Small intestine (tissue), 16 donors: Measurements from ENCODE around the gene MAN1C1. TPM values are rescaled to one million over a fixed set of nuclear protein-coding genes. Genes with fewer than 3 reads are reported as not detected.

Experiments used
- DNase-seq, 2 donors: peaks; one replicate each; pipeline versions ENCODE4 v3.0.0 to v3.0.0-alpha.2; 2013
- FAIRE-seq: peaks from 2 replicates; lab custom pipeline; 2012; peaks lifted over from hg19 to GRCh38; lab: Jason Lieb, UNC
- H3K27ac ChIP-seq, 3 donors: one replicate each; pipeline ENCODE4 v1.5.1; 2013; ENCODE audit warnings: low read length in 2 of 3, mild to moderate bottlenecking in 2 of 3, control low read depth in 1 of 3, inconsistent platforms in 1 of 3, low read depth in 1 of 3, moderate library complexity in 1 of 3
- H3K27me3 ChIP-seq, 3 donors: one replicate each; pipeline ENCODE4 v1.6.1; 2013; ENCODE audit warnings: low read length in 3 of 3, inconsistent platforms in 1 of 3; ENCODE audit not compliant: control insufficient read depth in 3 of 3, insufficient read depth in 3 of 3
- H3K36me3 ChIP-seq, 3 donors: one replicate each; pipeline ENCODE4 v1.6.1; 2013; ENCODE audit warnings: low read length in 3 of 3, inconsistent platforms in 1 of 3, low read depth in 1 of 3, mild to moderate bottlenecking in 1 of 3, moderate library complexity in 1 of 3; ENCODE audit not compliant: control insufficient read depth in 3 of 3, insufficient read depth in 2 of 3
- H3K4me1 ChIP-seq, 3 donors: one replicate each; pipeline ENCODE4 v1.6.1; 2013; ENCODE audit warnings: low read length in 2 of 3, inconsistent platforms in 1 of 3, low read depth in 1 of 3, mild to moderate bottlenecking in 1 of 3, moderate library complexity in 1 of 3; ENCODE audit not compliant: control insufficient read depth in 3 of 3, insufficient read depth in 2 of 3
- H3K4me3 ChIP-seq, 3 donors: one replicate each; pipeline ENCODE4 v1.5.1; 2013; ENCODE audit warnings: low read length in 3 of 3, control low read depth in 1 of 3, inconsistent platforms in 1 of 3, low read depth in 1 of 3, mild to moderate bottlenecking in 1 of 3, moderate library complexity in 1 of 3
- H3K9me3 ChIP-seq, 2 donors: one replicate each; pipeline ENCODE4 v1.6.1; 2013; ENCODE audit warnings: low read depth in 1 of 2, low read length in 1 of 2; ENCODE audit not compliant: control insufficient read depth in 2 of 2, insufficient read depth in 1 of 2
- WGBS, 3 donors: extraction: QIAGEN DNeasy Blood & Tissue Kit; methylation state at CpG; one replicate each; pipeline ENCODE4 v1.1.7; 2013; 5-methylcytosine and 5-hydroxymethylcytosine counted together
- long read RNA-seq, 10 donors: transcript quantifications; one replicate each; lab custom pipeline, GENCODE V29; 2026
- polyA plus RNA-seq, 4 donors: library from polyadenylated mRNA; stranded (reverse) in 3 of 4; unstranded in 1 of 4; fragments of 200-250 nt in 3 of 4; fragments of 120-200 nt in 1 of 4; gene quantifications; one replicate each; pipeline versions ENCODE4 v1.2.1 to v1.2.3, GENCODE V29; 2013
- donor health status: healthy with polysubstance abuse.
- donor health status: control.
- donor health status: control.
- donor health status: Bipolar disorder and iron deficiency.
- donor health status: healthy.

The MAN1C1 gene
- polyA plus RNA-seq, result 10 to 100 TPM in 1 of 4 donors, 1 to 10 TPM in 2, under 1 TPM in 1; 0.67 to 12.1 (median 3.4) TPM
- long read RNA-seq, donor 1, result 0 reads
- long read RNA-seq, donor 2, partial matches to known transcripts, result 0 of 1 reads
- long read RNA-seq, donor 2, other reads (novel, unspliced or antisense), result 0 of 1 reads
- long read RNA-seq, donor 3, full-length matches to known transcripts, result 2 of 2 reads
- long read RNA-seq, donor 3, partial matches to known transcripts, result 0 of 2 reads
- long read RNA-seq, donor 3, other reads (novel, unspliced or antisense), result 0 of 2 reads
- long read RNA-seq, donor 4, result 0 reads
- long read RNA-seq, donor 5, partial matches to known transcripts, result 0 of 1 reads
- long read RNA-seq, donor 5, other reads (novel, unspliced or antisense), result 0 of 1 reads
- long read RNA-seq, donor 6, full-length matches to known transcripts, result 4 of 28 reads
- long read RNA-seq, donor 6, partial matches to known transcripts, result 17 of 28 reads
- long read RNA-seq, donor 6, other reads (novel, unspliced or antisense), result 7 of 28 reads
- long read RNA-seq, donor 7, result 0 reads
- long read RNA-seq, donor 8, result 0 reads
- long read RNA-seq, donor 9, result 0 reads
- long read RNA-seq, donor 10, full-length matches to known transcripts, result 2 of 2 reads
- long read RNA-seq, donor 10, partial matches to known transcripts, result 0 of 2 reads
- long read RNA-seq, donor 10, other reads (novel, unspliced or antisense), result 0 of 2 reads

DNA sequence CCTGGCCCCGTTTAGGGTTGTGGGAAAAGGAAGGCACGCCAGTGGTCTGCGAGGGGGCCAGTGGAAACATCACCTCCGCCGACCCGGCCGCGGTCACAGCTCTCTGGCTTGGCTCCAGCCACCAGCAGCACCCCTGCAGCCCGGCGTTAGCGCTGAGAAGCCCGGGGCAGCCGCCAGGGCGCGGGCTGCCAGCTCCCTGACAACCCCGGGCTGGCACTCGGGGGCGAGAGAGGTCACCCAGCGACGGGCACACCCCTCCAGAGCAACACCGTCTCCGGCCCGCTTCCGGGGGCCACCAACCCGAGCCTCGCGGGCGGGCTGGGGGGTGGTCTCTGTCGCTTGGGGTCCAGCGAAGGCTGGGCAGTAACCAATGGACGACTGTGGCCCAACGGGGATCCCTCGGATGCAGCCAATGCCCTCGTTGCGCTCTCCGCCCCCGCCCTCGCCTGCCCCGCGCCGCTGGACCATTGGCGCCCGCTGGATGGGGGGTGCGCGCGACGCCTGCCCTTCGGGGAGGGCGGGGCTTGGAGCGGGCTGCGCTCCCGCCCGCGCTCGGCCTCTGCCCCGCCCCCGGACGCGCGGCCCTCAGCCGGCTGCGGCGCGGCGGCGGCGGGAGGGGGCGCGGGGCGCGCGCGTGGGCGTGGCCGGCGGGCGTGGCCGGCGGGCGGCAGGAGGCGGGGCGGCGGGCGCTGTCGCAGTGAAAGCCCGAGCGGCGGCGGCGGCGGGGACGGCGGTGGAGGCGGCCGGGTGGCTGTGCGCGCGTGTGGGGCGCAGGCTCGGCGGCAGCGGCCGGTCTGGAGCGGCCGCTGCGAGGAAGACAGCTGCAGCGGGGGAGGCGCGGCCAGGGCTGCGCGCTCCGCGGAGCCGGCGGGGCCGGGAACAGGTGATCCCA is at the start of gene MAN1C1:
MAN1C1 (plus strand) TSS at position 697 of the 892 bp plus-strand sequence. CDS start 1,007 bp downstream, outside the sequence.
- peak within 1 kb of the TSS; percentile 16 to 61 (median 24) for H3K27ac ChIP-seq
- peaks cover 0 to 15% (median 0%) of the 10 kb centered on the region in 3 donors for H3K4me1 ChIP-seq
- DNase-seq, result peak; percentile 75 to 91
- H3K27me3 ChIP-seq, result peaks cover 0 to 26% (median 2%) of the 10 kb centered on the region in 3 donors
- 0 to 1% (median 1%) methylated on average over 53 to 116 of the region's 116 CpGs for WGBS, 3 donors
- no peaks in the 10 kb centered on the region for H3K36me3 ChIP-seq
- H3K4me3 ChIP-seq, result peak within 1 kb of the TSS; percentile 56 to 78 (median 63)
- no peaks in the 10 kb centered on the region for H3K9me3 ChIP-seq
- FAIRE-seq, result no peak

DNA sequence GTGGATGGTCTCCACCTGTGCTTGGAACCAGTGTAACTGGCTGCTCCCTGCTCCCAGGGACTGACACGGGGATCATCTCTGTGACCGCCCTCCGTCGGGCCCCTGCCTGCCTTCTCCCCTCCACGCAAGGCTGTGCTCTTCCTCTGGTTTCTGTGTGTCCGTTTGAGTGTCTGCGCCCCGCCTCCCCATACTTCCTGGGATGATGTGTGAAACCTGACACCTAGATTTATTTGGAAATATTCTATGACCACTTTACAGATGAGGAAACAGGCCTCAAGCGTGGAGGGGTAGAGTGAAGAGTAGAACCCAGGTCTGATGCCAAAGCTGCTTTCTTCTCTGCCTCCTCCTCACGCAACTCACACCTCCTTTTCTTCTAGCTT is 48.9 kb upstream of the MAN1C1 start:
- DNase-seq (no peak), FAIRE-seq (no peak)
- Histone ChIP-seq H3K4me3 (no peak overlapping the region), H3K27ac (peak overlapping the region in 1 of 3 donors; percentile 52), H3K36me3 (peaks cover 0 to 55% (median 2%) of the 10 kb centered on the region in 3 donors), H3K4me1 (peaks cover 3 to 25% (median 6%) of the 10 kb centered on the region in 3 donors), H3K27me3 (no peaks in the 10 kb centered on the region), H3K9me3 (no peaks in the 10 kb centered on the region)
- 79 to 91% (median 81%) methylated on average over 10 of the region's 10 CpGs for WGBS, 3 donors

DNA sequence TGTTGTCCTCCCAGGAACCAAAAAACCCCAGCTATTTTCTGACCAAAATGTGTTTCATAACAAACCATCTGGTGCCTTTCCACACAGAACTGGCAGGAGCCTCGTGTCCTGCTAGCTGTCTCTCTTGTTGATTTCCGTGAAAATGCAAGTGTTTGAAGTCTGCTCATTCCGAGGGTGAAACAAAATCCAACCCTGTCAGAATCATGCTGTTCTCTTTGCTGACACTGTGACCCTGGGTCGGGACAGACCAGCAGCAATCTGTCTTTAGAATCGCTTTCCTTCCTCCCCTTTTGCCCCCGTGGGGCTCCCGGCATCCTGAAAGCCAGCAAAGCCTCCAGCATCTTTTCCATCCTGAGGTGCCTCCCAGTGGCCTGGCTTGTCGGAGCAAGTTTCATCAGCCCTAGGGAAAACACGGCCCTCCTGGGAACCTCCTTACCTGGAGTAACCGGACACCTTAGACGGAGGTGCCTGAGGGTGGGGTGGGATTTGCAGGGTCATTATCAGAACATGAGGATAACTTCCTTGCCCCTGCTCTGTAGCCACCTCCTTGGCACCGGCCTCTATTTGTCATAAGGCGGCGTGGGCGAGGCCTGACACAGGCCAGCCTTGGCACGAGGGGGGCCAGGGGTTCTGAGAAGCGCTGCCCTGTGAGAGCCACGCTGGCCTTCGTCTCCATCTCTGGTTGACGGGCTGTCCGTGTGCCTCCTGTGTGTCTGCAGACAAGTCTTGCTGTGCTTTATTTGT is 48.3 kb upstream of the MAN1C1 start:
- H3K4me3 ChIP-seq, result no peak overlapping the region
- WGBS, 3 donors, result 59 to 76% (median 68%) methylated on average over 21 of the region's 21 CpGs
- peaks cover 0 to 26% (median 3%) of the 10 kb centered on the region in 3 donors for H3K4me1 ChIP-seq
- H3K36me3 ChIP-seq, result peaks cover 0 to 51% (median 2%) of the 10 kb centered on the region in 3 donors
- DNase-seq (peak in 1 of 2 donors; percentile 48), FAIRE-seq (no peak)
- no peaks in the 10 kb centered on the region for H3K27me3 ChIP-seq
- no peaks in the 10 kb centered on the region for H3K9me3 ChIP-seq
- H3K27ac ChIP-seq, result peak overlapping the region in 2 of 3 donors; percentile 39 to 52

DNA sequence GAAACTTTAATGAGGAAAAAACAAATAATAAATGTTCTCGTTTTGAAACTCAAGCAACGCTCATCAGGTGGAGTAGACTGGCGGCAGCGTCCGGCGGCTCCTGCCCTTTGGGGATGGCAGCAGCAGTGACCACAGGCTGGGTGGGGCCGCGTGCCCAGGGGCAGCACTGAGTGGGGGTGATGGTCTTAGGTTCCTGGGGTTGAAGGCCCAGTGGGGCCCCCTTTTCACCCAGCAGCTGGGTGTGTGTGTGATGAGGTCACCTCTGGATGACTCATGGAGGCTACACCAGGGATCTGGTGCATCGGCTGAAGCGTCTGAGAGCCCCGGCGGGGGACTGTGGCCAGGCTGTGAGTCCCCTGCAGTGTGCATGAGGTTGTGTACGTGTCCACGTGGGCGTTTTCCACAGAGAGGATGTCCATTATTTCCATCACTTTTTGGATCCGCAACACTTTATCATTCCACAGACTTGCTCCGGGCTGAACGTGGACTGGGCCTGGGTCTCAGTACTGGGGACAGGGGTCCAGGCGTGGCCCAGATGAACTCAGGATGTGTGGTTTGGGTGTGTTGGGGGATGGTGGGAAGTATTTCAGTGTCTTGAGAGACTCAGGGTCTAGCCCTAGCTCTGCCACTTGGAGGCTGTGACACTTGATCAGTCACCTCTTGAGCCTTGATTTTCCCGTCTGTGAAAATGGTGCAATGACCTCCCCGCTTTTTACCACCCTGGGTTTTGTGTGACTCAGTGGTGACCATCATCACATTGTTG is 47.6 kb upstream of the MAN1C1 start:
- WGBS, 3 donors, result 73 to 79% (median 75%) methylated on average over 21 of the region's 21 CpGs
- Histone ChIP-seq H3K4me1 (peaks cover 0 to 34% (median 3%) of the 10 kb centered on the region in 3 donors), H3K27me3 (no peaks in the 10 kb centered on the region), H3K4me3 (no peak overlapping the region), H3K9me3 (no peaks in the 10 kb centered on the region), H3K36me3 (peaks cover 0 to 43% (median under 1%) of the 10 kb centered on the region in 3 donors), H3K27ac (peak overlapping the region in 1 of 3 donors; percentile 39)
- FAIRE-seq, result no peak
- peak in 1 of 2 donors; percentile 85 for DNase-seq

DNA sequence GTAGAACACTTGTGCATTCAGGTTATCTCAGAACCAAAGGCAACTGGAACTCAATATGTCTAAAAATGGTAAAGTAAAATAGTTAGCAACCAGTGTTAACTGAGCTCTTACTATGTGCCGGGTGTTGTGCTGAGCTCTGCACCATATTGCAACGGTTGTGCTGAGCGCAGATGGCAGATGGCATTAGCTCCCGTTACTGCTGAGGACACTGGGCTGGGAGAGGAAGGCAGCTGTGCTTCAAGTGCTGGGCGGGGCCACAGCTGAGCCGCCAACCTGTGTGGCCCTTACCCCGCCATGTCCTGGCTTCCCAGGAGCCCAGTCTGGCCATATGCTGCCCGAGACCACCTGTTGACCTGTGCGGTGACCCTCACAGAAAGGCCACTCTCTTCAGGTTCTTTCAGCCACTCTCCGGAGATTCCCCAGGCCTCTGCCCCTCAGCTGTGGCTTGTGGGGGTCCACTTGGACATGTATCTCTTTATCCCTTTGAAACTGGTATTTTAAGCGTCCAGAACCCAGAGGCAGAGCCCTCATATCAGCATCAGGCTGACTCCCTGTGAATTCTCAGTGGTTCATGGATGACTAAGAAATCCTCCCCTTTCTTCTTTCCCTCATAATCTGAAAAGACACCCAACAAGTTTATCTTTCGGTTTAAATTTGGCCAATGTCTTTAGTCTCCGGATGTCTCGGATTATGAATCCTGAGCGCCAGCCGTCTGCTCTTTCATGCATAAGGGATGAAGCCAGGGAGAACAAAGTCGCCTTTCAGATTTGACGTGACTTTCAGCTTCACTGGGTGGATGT is 46.8 kb upstream of the MAN1C1 start:
- 69 to 76% (median 75%) methylated on average over 18 of the region's 18 CpGs for WGBS, 3 donors
- DNase-seq (no peak), FAIRE-seq (no peak)
- Histone ChIP-seq H3K27ac (no peak overlapping the region), H3K4me3 (no peak overlapping the region), H3K4me1 (peaks cover 0 to 42% (median 3%) of the 10 kb centered on the region in 3 donors), H3K27me3 (no peaks in the 10 kb centered on the region), H3K36me3 (peaks cover 0 to 37% (median 0%) of the 10 kb centered on the region in 3 donors), H3K9me3 (no peaks in the 10 kb centered on the region)

DNA sequence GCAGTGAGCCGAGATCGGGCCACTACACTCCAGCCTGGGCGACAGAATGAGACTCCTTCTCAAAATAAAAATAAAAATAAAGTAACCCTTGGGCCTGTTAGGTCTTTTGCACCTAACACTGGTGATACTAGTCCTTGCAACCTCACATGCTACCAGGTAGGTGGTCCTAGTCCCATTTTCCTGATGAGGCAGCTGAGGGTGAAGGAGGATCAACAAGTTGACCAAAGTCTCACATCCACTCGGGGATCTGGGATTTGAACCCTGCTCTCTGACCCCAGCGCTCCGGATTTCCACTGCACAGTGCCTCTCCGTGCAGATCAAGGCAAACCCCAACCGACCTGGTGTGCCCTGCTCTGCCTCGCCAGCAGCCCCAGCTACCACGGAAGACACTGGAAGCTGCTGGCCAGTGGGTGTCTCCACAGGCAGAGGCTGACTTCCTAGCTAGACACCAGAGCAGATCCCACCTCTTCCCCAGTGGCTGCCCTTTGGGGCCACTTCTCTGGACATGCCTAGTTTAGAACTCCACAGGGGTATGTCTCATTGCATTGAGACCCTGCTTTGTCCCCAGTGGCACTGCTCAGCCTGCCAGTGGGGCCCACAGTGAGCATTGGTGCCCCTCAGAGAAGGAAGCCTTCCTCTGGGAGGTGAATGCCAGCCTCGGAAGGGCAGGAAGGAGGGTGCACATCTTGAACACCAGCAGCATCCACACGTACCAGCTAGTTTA is 45.6 kb upstream of the MAN1C1 start:
- Histone ChIP-seq H3K4me1 (peaks cover 0 to 44% (median 3%) of the 10 kb centered on the region in 3 donors), H3K27ac (no peak overlapping the region), H3K27me3 (no peaks in the 10 kb centered on the region), H3K4me3 (no peak overlapping the region), H3K36me3 (peaks cover 0 to 27% (median 0%) of the 10 kb centered on the region in 3 donors), H3K9me3 (no peaks in the 10 kb centered on the region)
- DNase-seq (no peak), FAIRE-seq (no peak)
- 61 to 83% (median 72%) methylated on average over 12 of the region's 12 CpGs for WGBS, 3 donors
